ENCODE data around the gene PTPRN. TPM values are rescaled to one million over a fixed set of nuclear protein-coding genes. Genes with fewer than 3 reads are reported as not detected.

The PTPRN gene
- total and polyA plus RNA-seq, 2 of the 8 experiments (the other 6 are each of a cell fraction or from before 2014, with no cell fraction given), result 5.4 to 8.2 TPM

- no peak overlapping the region for H4K91ac ChIP-seq (replicated peaks; ENCODE audit: insufficient read length, low read length)
- no peak overlapping the region for H3K4me3 ChIP-seq (ENCODE audit: extremely low read depth in 1 of 4, insufficient read depth in 2 of 4, low read depth in 3 of 4, low read length in 4 of 4)
- no peaks in the 10 kb centered on the region for H3K36me3 ChIP-seq (ENCODE audit: control insufficient read depth in 2 of 4, insufficient read depth in 4 of 4, low read length in 3 of 4)
- no peak overlapping the region for H3K4ac ChIP-seq (replicated peaks; ENCODE audit: insufficient read length, low read depth, low read length)
- no peak for FAIRE-seq
- no peak overlapping the region for H3K27ac ChIP-seq (ENCODE audit: low read depth, low read length)
- no peak overlapping the region for H2BK20ac ChIP-seq (ENCODE audit: low read length)
- no peak overlapping the region for H3K4me2 ChIP-seq (ENCODE audit: insufficient read depth in 1 of 2, low read depth in 2 of 2, low read length in 2 of 2)
- no peak overlapping the region for H3K14ac ChIP-seq (ENCODE audit: insufficient read length)
- H4K5ac ChIP-seq (ENCODE audit: insufficient read length, low read depth, low read length), result no peak overlapping the region
- no peak overlapping the region for H3K23ac ChIP-seq (ENCODE audit: insufficient read length)
- no peak overlapping the region for H2BK120ac ChIP-seq (replicated peaks; ENCODE audit: low read depth, low read length)
- peaks cover 4% of the 10 kb centered on the region; the same call in 1 of the 2 replicates for H3K23me2 ChIP-seq (ENCODE audit: low read depth, low read length)
- H2BK5ac ChIP-seq (ENCODE audit: low read depth, low read length), result no peak overlapping the region
- WGBS, 2 experiments (ENCODE audit: extremely low coverage in 1 of 2, insufficient coverage in 1 of 2, insufficient read length in 1 of 2, insufficient replicate concordance in 2 of 2, low coverage in 1 of 2, low lambda C conversion rate in 2 of 2, missing lambda C conversion rate in 1 of 2), result 91% methylated on average over 9 of the region's 9 CpGs; no CpG with 5 or more reads in 1 of the 2 experiments
- no peak overlapping the region for H2BK15ac ChIP-seq (ENCODE audit: low read length)
- ChIA-PET CTCF (ENCODE audit: partially characterized antibody) (interaction anchor here (1.0 to 11.7 kb wide), 13 partner anchors 11 to 313 kb away, joined by 3 to 220 read pairs (median 4); partner anchors contain the start of genes DNAJB2, PTPRN and TUBA4B), POLR2A (ENCODE audit: partially characterized antibody) (interaction anchor here (0.7 to 4.3 kb wide), 4 partner anchors 9 to 47 kb away, joined by 3 to 33 read pairs (median 4); partner anchors contain the start of genes DNAJB2, GLB1L and STK16)
- no peak overlapping the region for H3K56ac ChIP-seq (replicated peaks; ENCODE audit: insufficient read length, low read depth, low read length)
- H4K20me1 ChIP-seq (replicated peaks in 1 of 2; ENCODE audit: control insufficient read depth in 1 of 2, insufficient read depth in 2 of 2, low read length in 2 of 2), result peaks cover 0 to 2% of the 10 kb centered on the region in 2 experiments
- no peak overlapping the region for H2AFZ ChIP-seq (ENCODE audit: low read length)
- H3K9me3 ChIP-seq (ENCODE audit: insufficient read depth in 2 of 2, low read depth in 1 of 2, low read length in 1 of 2), result 0 out of 4 replicates have a peak, but pooled peaks cover 0 to 5% of the 10 kb centered on the region in 2 experiments
- H3K18ac ChIP-seq (ENCODE audit: extremely low read depth, low read length), result no peak overlapping the region
- no peaks in the 10 kb centered on the region; the same call in 1 of the 2 replicates for H3K79me1 ChIP-seq (ENCODE audit: low read depth, low read length)
- peaks cover 0 to 23% (median 13%) of the 10 kb centered on the region in 4 experiments; a peak in 6 of 7 replicates for H3K27me3 ChIP-seq (replicated peaks in 1 of 4; ENCODE audit: control insufficient read depth in 3 of 4, extremely low read depth in 1 of 4, insufficient read depth in 3 of 4, low read length in 3 of 4)
- peaks cover 0 to 4% (median 0%) of the 10 kb centered on the region in 4 experiments; a peak in 2 of 7 replicates for H3K4me1 ChIP-seq (replicated peaks in 1 of 4; ENCODE audit: control insufficient read depth in 3 of 4, insufficient read depth in 4 of 4, low read length in 3 of 4)
- H4K8ac ChIP-seq (ENCODE audit: extremely low read depth, insufficient read depth, low read length), result no peak overlapping the region
- no peak for DNase-seq (ENCODE audit: low read depth in 1 of 2, low spot score in 2 of 2)
- H2BK12ac ChIP-seq (ENCODE audit: low read depth, low read length), result no peak overlapping the region
- no peak overlapping the region for H2AK5ac ChIP-seq (ENCODE audit: low read depth, low read length)
- no peak overlapping the region for H3K9ac ChIP-seq (replicated peaks in 1 of 4; ENCODE audit: extremely low read depth in 1 of 4, low read depth in 3 of 4, low read length in 3 of 4)
- no peaks in the 10 kb centered on the region for H3K79me2 ChIP-seq (ENCODE audit: control insufficient read depth in 1 of 2, insufficient read depth in 2 of 2, low read length in 2 of 2)
- TF ChIP-seq CBX5 (IDR thresholded peaks at IDR 0.05; ENCODE audit: low read depth, low read length) (no peak), ATF2 (IDR thresholded peaks at IDR 0.05; ENCODE audit: low read length) (no peak), BCL11A (IDR thresholded peaks at IDR 0.05; ENCODE audit: low read depth in 2 of 2, low read length in 2 of 2) (no peak), SP2 (IDR thresholded peaks at IDR 0.05; ENCODE audit: low read length) (no peak)
Observed at GRCh38 chr2:219292616-219293015, 16.6 kb downstream of the PTPRN start.
